Fibroblast of skin of left quadriceps (primary cell): ENCODE results near the gene PIGU.

Experiments used
- DNase-seq, 2 experiments: peaks; one replicate each; pipeline ENCODE4 v3.0.0-alpha.2; 2013; ENCODE audit warnings: low read depth in 2 of 2

The PIGU gene

DNA sequence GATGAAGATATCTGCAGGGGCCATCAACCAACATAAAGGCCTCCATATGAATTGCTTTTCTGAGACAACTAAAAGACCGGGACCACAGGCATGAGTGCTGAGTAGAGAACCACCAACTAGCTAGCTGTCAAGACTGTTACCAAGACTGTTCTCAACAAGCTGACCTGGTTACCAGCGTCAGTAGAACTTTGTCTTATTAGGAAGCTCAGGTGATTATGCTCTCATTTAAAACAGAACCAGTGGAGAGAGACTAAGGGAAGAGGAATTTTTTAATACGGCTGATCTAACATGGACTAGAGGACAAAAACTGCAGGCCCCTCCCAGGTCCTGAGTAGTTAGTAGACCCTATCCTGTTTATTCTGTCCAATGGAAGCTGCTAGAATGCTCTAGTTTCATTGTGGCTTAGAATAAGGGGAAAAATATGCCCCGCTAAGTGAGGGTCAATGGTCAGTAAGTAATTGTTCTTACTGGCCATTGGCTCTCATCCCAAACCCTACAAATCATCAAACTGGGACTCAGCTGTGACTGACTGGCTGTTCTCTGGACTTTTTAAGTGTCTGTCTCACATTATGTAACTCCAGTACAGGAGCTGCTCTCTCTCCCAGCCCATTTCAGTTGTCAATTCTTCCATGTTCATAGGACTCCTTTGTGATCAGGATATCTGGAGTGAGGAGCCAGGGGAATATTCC lies 164.5 kb downstream of the PIGU start:
- DNase-seq, result no peak

DNA sequence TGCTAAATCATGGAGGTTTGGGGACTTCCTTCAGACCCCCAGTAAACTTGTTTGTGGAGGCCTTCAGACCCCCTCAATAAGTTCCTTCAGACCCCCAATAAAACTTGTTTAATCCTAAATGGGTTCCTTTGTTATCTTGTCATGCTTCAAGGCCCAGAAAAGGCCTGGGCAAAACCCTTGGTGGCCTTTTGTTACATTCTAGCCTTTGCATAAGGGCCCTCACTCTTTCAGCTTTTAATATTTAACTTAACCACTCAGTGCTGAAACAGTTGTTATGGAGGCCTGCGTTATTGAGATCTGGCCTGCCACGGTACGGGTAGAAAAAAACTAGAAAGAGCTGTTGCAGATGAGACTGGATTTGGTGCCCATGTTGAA lies 165.0 kb downstream of the PIGU start:
- DNase-seq, result no peak

DNA sequence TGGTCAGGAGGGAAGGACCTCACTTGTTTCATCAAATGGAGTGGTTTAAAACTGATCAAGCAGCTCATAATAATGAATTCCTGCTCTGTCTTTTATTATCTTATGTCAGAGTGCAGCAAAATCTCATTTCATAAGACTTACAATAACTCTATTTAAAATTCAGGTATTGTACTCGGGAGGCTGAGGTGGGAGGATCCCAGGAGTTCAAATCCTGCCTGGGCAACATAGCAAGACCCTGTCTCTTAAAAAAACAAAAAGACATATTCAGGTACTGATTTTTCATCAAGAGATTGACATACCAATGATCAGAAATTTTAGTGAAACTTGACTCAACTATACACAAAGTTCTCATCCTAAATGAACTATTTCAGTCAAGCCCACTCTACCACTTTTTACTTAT lies 166.3 kb downstream of the PIGU start:
- no peak for DNase-seq
